Stimulated activated memory B cell treated with anti-CD40 and anti-IgM and Interleukin-4, amounts not matched to agents 10 μg/mL and 1 μg/mL and 100 μg/mL, for 72 hours (primary cell): ENCODE results near the gene TBC1D20.
"Not testable (repeated sequence)": the region's sequence is repeated elsewhere in the genome, so short reads cannot be mapped to it uniquely, and the experiment has no call there.

ENCODE experiments used
- ATAC-seq: fragments of 150-1000 bp; cut with Tn5 transposase; 2 replicates; pipeline ENCODE4 v1.10.0; 2021
- H3K27ac Mint-ChIP-seq: one replicate; pipeline ENCODE4 v1.8.0; 2022; ENCODE audit warnings: mild to moderate bottlenecking, mixed read lengths
- H3K27me3 Mint-ChIP-seq: one replicate; pipeline ENCODE4 v1.8.0; 2022; ENCODE audit warnings: mixed read lengths
- H3K36me3 Mint-ChIP-seq: one replicate; pipeline ENCODE4 v1.8.0; 2022; ENCODE audit warnings: mixed read lengths
- H3K4me1 Mint-ChIP-seq: one replicate; pipeline ENCODE4 v1.8.0; 2022; ENCODE audit warnings: mixed read lengths
- H3K4me3 Mint-ChIP-seq: one replicate; pipeline ENCODE4 v1.8.0; 2022; ENCODE audit warnings: mild to moderate bottlenecking, moderate library complexity, mixed read lengths
- H3K9me3 Mint-ChIP-seq: one replicate; pipeline ENCODE4 v1.8.0; 2022; ENCODE audit warnings: mixed read lengths

Gene TBC1D20

GRCh38 chr20:479487-479886 lies 17.2 kb upstream of the TBC1D20 start:
- no peak overlapping the region for H3K27ac Mint-ChIP-seq
- H3K27me3 Mint-ChIP-seq, result no peaks in the 10 kb centered on the region
- no peaks in the 10 kb centered on the region for H3K9me3 Mint-ChIP-seq
- H3K4me3 Mint-ChIP-seq, result no peak overlapping the region
- peaks cover 42% of the 10 kb centered on the region for H3K36me3 Mint-ChIP-seq
- H3K4me1 Mint-ChIP-seq, result peaks cover 8% of the 10 kb centered on the region
- no peak for ATAC-seq

- Mint-ChIP-seq H3K27ac (no peak overlapping the region), H3K9me3 (no peaks in the 10 kb centered on the region), H3K36me3 (peaks cover 40% of the 10 kb centered on the region), H3K27me3 (no peaks in the 10 kb centered on the region), H3K4me1 (peaks cover 8% of the 10 kb centered on the region), H3K4me3 (no peak overlapping the region)
- peak; percentile 54 for ATAC-seq
Observed at GRCh38 chr20:478949-479429, 16.7 kb upstream of the TBC1D20 start.

GRCh38 chr20:478010-478948 lies 15.9 kb upstream of the TBC1D20 start:
- no peak for ATAC-seq
- H3K27me3 Mint-ChIP-seq, result no peaks in the 10 kb centered on the region
- no peaks in the 10 kb centered on the region for H3K9me3 Mint-ChIP-seq
- H3K4me3 Mint-ChIP-seq, result no peak overlapping the region
- H3K27ac Mint-ChIP-seq, result no peak overlapping the region
- H3K4me1 Mint-ChIP-seq, result peaks cover 12% of the 10 kb centered on the region
- H3K36me3 Mint-ChIP-seq, result peaks cover 38% of the 10 kb centered on the region

- not testable (repeated sequence) for H3K27me3 Mint-ChIP-seq, H3K4me3 Mint-ChIP-seq, H3K9me3 Mint-ChIP-seq, ATAC-seq, H3K27ac Mint-ChIP-seq
- peaks cover 28% of the 10 kb centered on the region for H3K36me3 Mint-ChIP-seq
- peaks cover 19% of the 10 kb centered on the region for H3K4me1 Mint-ChIP-seq
Observed at GRCh38 chr20:476561-477249, 14.4 kb upstream of the TBC1D20 start.

DNA sequence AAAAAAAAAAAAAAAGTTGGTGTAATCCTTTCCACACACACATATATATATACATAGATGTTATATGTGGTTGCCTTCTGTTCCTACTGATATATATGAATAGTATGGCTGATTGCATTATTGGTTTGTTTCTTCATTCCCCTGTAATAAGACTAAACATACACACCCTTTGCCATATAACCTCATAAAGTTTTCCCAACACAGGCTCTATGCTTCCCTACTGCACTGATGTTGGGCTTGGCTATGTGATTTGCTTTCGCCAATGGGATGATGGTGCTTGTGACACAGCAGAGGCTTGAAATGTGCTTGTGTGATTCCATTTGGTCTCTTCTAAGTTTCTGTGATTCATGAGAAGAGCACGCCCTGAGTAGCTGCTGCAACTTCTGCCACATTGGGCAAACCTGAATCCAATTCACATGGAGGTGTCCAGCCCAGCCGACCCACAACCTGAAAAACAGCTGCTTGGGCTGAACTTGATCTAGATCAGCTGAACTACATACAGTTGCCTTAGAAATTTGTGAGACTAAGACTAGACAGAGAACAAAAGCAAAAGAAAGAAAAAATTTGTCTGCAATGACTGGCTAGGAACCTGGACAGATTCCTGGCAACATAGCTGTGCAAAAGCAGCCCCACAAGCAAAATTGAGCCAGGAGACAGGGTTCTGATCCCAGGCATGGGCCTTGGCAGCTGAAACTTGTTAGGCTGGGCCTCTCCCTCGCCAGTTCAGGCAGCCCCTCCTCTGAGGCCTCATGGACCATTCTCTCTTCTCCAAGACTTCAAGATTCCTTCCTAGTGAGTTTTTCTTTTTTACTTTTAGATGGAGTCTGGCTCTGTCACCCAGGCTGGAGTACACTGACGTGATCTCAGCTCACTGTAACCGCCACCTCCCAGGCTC lies 13.4 kb upstream of the TBC1D20 start:
- Mint-ChIP-seq H3K27me3 (no peaks in the 10 kb centered on the region), H3K4me3 (no peak overlapping the region), H3K4me1 (peaks cover 19% of the 10 kb centered on the region), H3K9me3 (no peaks in the 10 kb centered on the region), H3K36me3 (peaks cover 25% of the 10 kb centered on the region), H3K27ac (no peak overlapping the region)
- no peak for ATAC-seq

GRCh38 chr20:474581-474980 lies 12.2 kb upstream of the TBC1D20 start:
- Mint-ChIP-seq H3K36me3 (peaks cover 19% of the 10 kb centered on the region), H3K9me3 (no peaks in the 10 kb centered on the region), H3K4me1 (peaks cover 19% of the 10 kb centered on the region), H3K4me3 (no peak overlapping the region), H3K27me3 (no peaks in the 10 kb centered on the region), H3K27ac (no peak overlapping the region)
- ATAC-seq, result no peak

- no peak for ATAC-seq
- Mint-ChIP-seq H3K4me3 (no peak overlapping the region), H3K27me3 (peaks cover 15% of the 10 kb centered on the region), H3K36me3 (peaks cover 10% of the 10 kb centered on the region), H3K9me3 (no peaks in the 10 kb centered on the region), H3K27ac (no peak overlapping the region), H3K4me1 (peaks cover 11% of the 10 kb centered on the region)
Observed at GRCh38 chr20:472889-473292, 10.6 kb upstream of the TBC1D20 start.

- H3K4me1 Mint-ChIP-seq, result peaks cover 11% of the 10 kb centered on the region
- peaks cover 8% of the 10 kb centered on the region for H3K36me3 Mint-ChIP-seq
- no peak overlapping the region for H3K27ac Mint-ChIP-seq
- no peak overlapping the region for H3K4me3 Mint-ChIP-seq
- H3K27me3 Mint-ChIP-seq, result peaks cover 15% of the 10 kb centered on the region
- ATAC-seq, result no peak
- no peaks in the 10 kb centered on the region for H3K9me3 Mint-ChIP-seq
Observed at GRCh38 chr20:472137-472846, 10.0 kb upstream of the TBC1D20 start.

GRCh38 chr20:469746-470490 lies 7.6 kb upstream of the TBC1D20 start:
- peaks cover 15% of the 10 kb centered on the region for H3K27me3 Mint-ChIP-seq
- peaks cover 8% of the 10 kb centered on the region for H3K36me3 Mint-ChIP-seq
- no peak overlapping the region for H3K27ac Mint-ChIP-seq
- peaks cover 11% of the 10 kb centered on the region for H3K4me1 Mint-ChIP-seq
- ATAC-seq, result no peak
- no peaks in the 10 kb centered on the region for H3K9me3 Mint-ChIP-seq
- H3K4me3 Mint-ChIP-seq, result no peak overlapping the region

GRCh38 chr20:467755-468154 lies 5.4 kb upstream of the TBC1D20 start:
- H3K27ac Mint-ChIP-seq, result no peak overlapping the region
- H3K27me3 Mint-ChIP-seq, result peaks cover 15% of the 10 kb centered on the region
- no peak overlapping the region for H3K4me3 Mint-ChIP-seq
- H3K9me3 Mint-ChIP-seq, result no peaks in the 10 kb centered on the region
- no peak for ATAC-seq
- H3K36me3 Mint-ChIP-seq, result no peaks in the 10 kb centered on the region
- peaks cover 9% of the 10 kb centered on the region for H3K4me1 Mint-ChIP-seq

DNA sequence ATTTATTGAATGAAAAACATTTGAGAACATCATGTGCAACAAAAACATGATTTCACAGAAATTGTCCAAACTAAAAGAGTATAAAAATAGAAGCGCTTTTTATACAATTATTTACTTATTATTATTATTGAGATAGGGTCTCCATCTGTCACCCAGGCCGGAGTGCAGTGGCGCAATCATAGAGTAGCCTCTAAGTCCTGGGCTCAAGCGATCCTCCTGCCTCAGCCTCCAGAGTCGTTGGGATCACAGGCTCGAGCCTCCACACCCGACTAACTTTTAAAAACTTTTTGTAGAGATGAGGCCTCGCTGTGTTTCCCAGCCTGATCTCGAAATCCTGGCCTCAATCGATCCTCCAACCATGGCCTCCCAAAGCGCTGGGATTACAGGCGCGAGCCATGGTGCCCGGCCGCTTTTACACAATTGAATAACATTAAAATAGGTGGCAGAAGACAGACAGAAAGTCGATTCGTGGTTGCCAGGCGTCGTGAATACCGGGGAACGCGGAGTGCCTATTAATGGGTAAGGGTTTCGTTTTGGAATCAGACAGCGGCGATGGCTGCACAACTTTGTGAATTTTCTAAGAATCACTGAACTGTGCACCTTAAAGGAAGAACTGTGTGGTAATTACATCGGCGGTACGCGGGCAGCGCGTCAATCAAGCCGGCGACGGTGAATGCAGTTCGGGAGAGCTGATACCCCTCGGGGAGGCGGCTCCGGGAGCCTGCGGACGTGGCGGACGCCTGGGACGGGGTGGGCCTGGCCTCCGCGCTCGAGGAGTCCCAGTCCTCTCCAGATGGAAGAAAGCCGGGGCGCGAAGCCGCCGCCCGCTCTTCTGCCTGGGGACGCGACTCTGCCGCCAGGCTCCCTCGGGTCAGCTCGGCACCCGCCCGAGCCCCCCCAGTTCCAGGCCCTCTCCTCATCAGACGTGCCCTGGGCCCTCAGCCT lies 807 bp downstream of the TBC1D20 start:
- Mint-ChIP-seq H3K4me1 (peaks cover 49% of the 10 kb centered on the region), H3K4me3 (peak overlapping the region; percentile 88), H3K36me3 (peaks cover 5% of the 10 kb centered on the region), H3K9me3 (no peaks in the 10 kb centered on the region), H3K27ac (peak overlapping the region; percentile 80), H3K27me3 (no peaks in the 10 kb centered on the region)
- peak; percentile 69 for ATAC-seq

GRCh38 chr20:460707-461106 lies 1.6 kb downstream of the TBC1D20 start:
- H3K4me1 Mint-ChIP-seq, result peaks cover 55% of the 10 kb centered on the region
- no peak overlapping the region for H3K27ac Mint-ChIP-seq
- peak overlapping the region; percentile 18 for H3K4me3 Mint-ChIP-seq
- no peak for ATAC-seq
- no peaks in the 10 kb centered on the region for H3K27me3 Mint-ChIP-seq
- peaks cover 5% of the 10 kb centered on the region for H3K36me3 Mint-ChIP-seq
- no peaks in the 10 kb centered on the region for H3K9me3 Mint-ChIP-seq

- Mint-ChIP-seq H3K9me3 (no peaks in the 10 kb centered on the region), H3K27ac (no peak overlapping the region), H3K4me3 (no peak overlapping the region), H3K27me3 (no peaks in the 10 kb centered on the region), H3K36me3 (peaks cover 5% of the 10 kb centered on the region), H3K4me1 (peaks cover 55% of the 10 kb centered on the region)
- ATAC-seq, result no peak
Observed at GRCh38 chr20:460180-460579, 2.2 kb downstream of the TBC1D20 start.
